PC-9 (cell line): ENCODE results near the gene TTI1. TPM values are rescaled to one million over a fixed set of nuclear protein-coding genes. Genes with fewer than 3 reads are reported as not detected.

Experiments used
- BruUV-seq: library from RNA; stranded (reverse); fragments of 400-500 nt; replicated peaks from 2 replicates; lab custom pipeline; 2021; lab: Mats Ljungman, UMichigan
- CTCF ChIA-PET: fragments of 300-600 bp; sonication (Branson Sonifier 250); formaldehyde crosslinking; loops from one replicate; lab custom pipeline; 2022; ENCODE audit warnings: antibody characterized with exemption; lab: Charles Lee
- POLR2A ChIA-PET: fragments of 300-600 bp; sonication (Branson Sonifier 250); formaldehyde crosslinking; loops from one replicate; lab custom pipeline; 2022; ENCODE audit warnings: antibody characterized with exemption; ENCODE audit not compliant: unreplicated experiment; lab: Charles Lee
- DNase-seq, 2 experiments: peaks; one replicate each; pipeline versions ENCODE4 v3.0.0 to v3.0.0-alpha.2; 2015 to 2022; ENCODE audit warnings: mixed read lengths in 1 of 2
- H2AFZ ChIP-seq: fragments of 200-600 bp; sonication (generic); 2 replicates; pipeline ENCODE4 v1.8.1; 2017; ENCODE audit warnings: antibody characterized with exemption
- H3F3A ChIP-seq: fragments of 200-600 bp; sonication (generic); 2 replicates; pipeline ENCODE4 v1.8.1; 2017; ENCODE audit warnings: antibody characterized with exemption, mild to moderate bottlenecking, low read depth; ENCODE audit not compliant: insufficient read depth
- H3K27ac ChIP-seq: fragments of 200-600 bp; sonication (generic); 2 replicates; pipeline ENCODE4 v1.6.1; 2016; ENCODE audit warnings: mixed run types
- H3K27me3 ChIP-seq: fragments of 200-600 bp; sonication (generic); 2 replicates; pipeline ENCODE4 v1.6.1; 2016; ENCODE audit warnings: low read depth, mixed run types; ENCODE audit not compliant: insufficient read depth
- H3K36me3 ChIP-seq: fragments of 200-600 bp; sonication (generic); 2 replicates; pipeline ENCODE4 v1.6.1; 2016; ENCODE audit warnings: low read depth, mixed run types
- H3K4me1 ChIP-seq: fragments of 200-600 bp; sonication (generic); replicated peaks from 2 replicates; pipeline ENCODE4 v1.6.1; 2016; ENCODE audit warnings: mixed run types; ENCODE audit not compliant: insufficient read depth
- H3K4me2 ChIP-seq: fragments of 200-600 bp; sonication (generic); 2 replicates; pipeline ENCODE4 v1.6.1; 2017; ENCODE audit warnings: mixed run types
- H3K4me3 ChIP-seq: fragments of 200-600 bp; sonication (generic); 2 replicates; pipeline ENCODE4 v1.6.1; 2016; ENCODE audit warnings: mixed run types
- H3K79me2 ChIP-seq: fragments of 200-600 bp; sonication (generic); 2 replicates; pipeline ENCODE4 v1.6.1; 2017; ENCODE audit warnings: low read depth, mixed run types
- H3K9me2 ChIP-seq: fragments of 200-600 bp; sonication (generic); 2 replicates; pipeline ENCODE4 v1.8.1; 2017; ENCODE audit warnings: mild to moderate bottlenecking; ENCODE audit not compliant: insufficient read depth
- H3K9me3 ChIP-seq: fragments of 200-600 bp; sonication (generic); 2 replicates; pipeline ENCODE4 v1.8.1; 2016; ENCODE audit warnings: low read depth; ENCODE audit not compliant: insufficient read depth
- H4K20me1 ChIP-seq: fragments of 200-600 bp; sonication (generic); 2 replicates; pipeline ENCODE4 v1.8.1; 2017; ENCODE audit not compliant: insufficient read depth
- EZH2 ChIP-seq: fragments of 200-600 bp; sonication (generic); IDR thresholded peaks from 2 replicates; pipeline ENCODE4 v1.8.0; 2017; ENCODE audit warnings: antibody characterized with exemption, low read depth
- intact Hi-C: fragments of 100-400 bp; cut with micrococcal nuclease; formaldehyde crosslinking; loops from one replicate; pipeline ENCODE4 v1.10.0; 2022; ENCODE audit not compliant: unreplicated experiment
- total RNA-seq: library from RNA; stranded (reverse); gene quantifications from 2 replicates; pipeline ENCODE4 v1.2.3, GENCODE V29; 2021
- TF ChIP-seq, protein P1 (sequence below): fragments of 200-600 bp; sonication (generic); conservative IDR thresholded peaks from 2 replicates; pipeline ENCODE4 v1.6.1; 2017; ENCODE audit warnings: mixed run types, antibody characterized with exemption, mild to moderate bottlenecking, moderate library complexity

Gene TTI1
- total RNA-seq, 1 experiment from 2014 or later, result 34.2 TPM

- CTCF ChIA-PET, result no interaction called here
- no peaks in the 10 kb centered on the region for H3K9me2 ChIP-seq
- H3K36me3 ChIP-seq, result no peaks in the 10 kb centered on the region
- no peak overlapping the region for H2AFZ ChIP-seq
- intact Hi-C loops, result no loop called here
- H3K27ac ChIP-seq, result no peak overlapping the region
- H3K4me2 ChIP-seq, result no peak overlapping the region
- POLR2A ChIA-PET, result interaction anchor here (0.6 kb wide), 1 partner anchor 30 kb away, joined by 3 read pairs; no protein-coding TSS in a partner anchor
- H3K4me3 ChIP-seq, result no peak overlapping the region
- H4K20me1 ChIP-seq, result no peaks in the 10 kb centered on the region; the same call in 1 of the 2 replicates
- H3F3A ChIP-seq, result no peaks in the 10 kb centered on the region
- no peaks in the 10 kb centered on the region for H3K4me1 ChIP-seq
- no TSS peak for BruUV-seq
- no peaks in the 10 kb centered on the region for H3K27me3 ChIP-seq
- H3K9me3 ChIP-seq, result no peaks in the 10 kb centered on the region
- DNase-seq, result no peak
- TF ChIP-seq EZH2, result no peak
- TF ChIP-seq, protein P1, sequence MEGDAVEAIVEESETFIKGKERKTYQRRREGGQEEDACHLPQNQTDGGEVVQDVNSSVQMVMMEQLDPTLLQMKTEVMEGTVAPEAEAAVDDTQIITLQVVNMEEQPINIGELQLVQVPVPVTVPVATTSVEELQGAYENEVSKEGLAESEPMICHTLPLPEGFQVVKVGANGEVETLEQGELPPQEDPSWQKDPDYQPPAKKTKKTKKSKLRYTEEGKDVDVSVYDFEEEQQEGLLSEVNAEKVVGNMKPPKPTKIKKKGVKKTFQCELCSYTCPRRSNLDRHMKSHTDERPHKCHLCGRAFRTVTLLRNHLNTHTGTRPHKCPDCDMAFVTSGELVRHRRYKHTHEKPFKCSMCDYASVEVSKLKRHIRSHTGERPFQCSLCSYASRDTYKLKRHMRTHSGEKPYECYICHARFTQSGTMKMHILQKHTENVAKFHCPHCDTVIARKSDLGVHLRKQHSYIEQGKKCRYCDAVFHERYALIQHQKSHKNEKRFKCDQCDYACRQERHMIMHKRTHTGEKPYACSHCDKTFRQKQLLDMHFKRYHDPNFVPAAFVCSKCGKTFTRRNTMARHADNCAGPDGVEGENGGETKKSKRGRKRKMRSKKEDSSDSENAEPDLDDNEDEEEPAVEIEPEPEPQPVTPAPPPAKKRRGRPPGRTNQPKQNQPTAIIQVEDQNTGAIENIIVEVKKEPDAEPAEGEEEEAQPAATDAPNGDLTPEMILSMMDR, result no peak
- no peaks in the 10 kb centered on the region for H3K79me2 ChIP-seq
Observed at GRCh38 chr20:37984018-37984785, 49.1 kb downstream of the TTI1 start.

GRCh38 chr20:37983286-37983685 is 50.0 kb downstream of the TTI1 start:
- Histone ChIP-seq H3K36me3 (no peaks in the 10 kb centered on the region), H3K4me1 (no peaks in the 10 kb centered on the region), H3K4me2 (no peak overlapping the region), H3K79me2 (no peaks in the 10 kb centered on the region), H2AFZ (no peak overlapping the region), H3K4me3 (no peak overlapping the region), H3K9me2 (no peaks in the 10 kb centered on the region), H3K27ac (no peak overlapping the region), H3K9me3 (no peaks in the 10 kb centered on the region), H3F3A (no peaks in the 10 kb centered on the region), H3K27me3 (no peaks in the 10 kb centered on the region), H4K20me1 (no peaks in the 10 kb centered on the region; the same call in 1 of the 2 replicates)
- intact Hi-C loops, result no loop called here
- DNase-seq, result no peak
- no peak for TF ChIP-seq EZH2
- TF ChIP-seq, protein P1, result no peak
- ChIA-PET CTCF (interaction anchor here (0.6 kb wide), 1 partner anchor 1118 kb away, joined by 7 read pairs; no protein-coding TSS in a partner anchor), POLR2A (interaction anchor here (0.6 kb wide), 1 partner anchor 29 kb away, joined by 3 read pairs; no protein-coding TSS in a partner anchor)
- BruUV-seq, result no TSS peak

DNA sequence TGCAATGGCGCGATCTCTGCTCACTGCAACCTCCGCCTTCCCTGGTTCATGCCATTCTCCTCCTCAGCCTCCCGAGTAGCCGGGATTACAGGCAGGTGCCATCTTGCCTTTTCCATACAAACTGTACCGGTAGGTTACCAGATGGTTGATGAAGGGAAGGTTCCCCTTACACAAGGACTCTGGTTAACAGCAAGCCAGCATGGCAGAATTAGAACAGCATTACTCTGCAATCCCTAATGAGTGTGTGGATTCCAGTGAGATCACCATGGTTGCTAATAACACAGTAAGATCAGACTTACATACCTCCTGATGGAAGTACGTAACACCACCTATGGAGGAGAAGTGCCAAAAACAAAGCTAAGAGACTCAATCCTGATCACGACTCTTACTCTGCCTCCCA is 51.7 kb downstream of the TTI1 start:
- Histone ChIP-seq H3K9me3 (no peaks in the 10 kb centered on the region), H4K20me1 (no peaks in the 10 kb centered on the region; the same call in 1 of the 2 replicates), H3K36me3 (no peaks in the 10 kb centered on the region), H3K4me1 (no peaks in the 10 kb centered on the region), H3K27me3 (no peaks in the 10 kb centered on the region), H3F3A (no peaks in the 10 kb centered on the region), H3K4me3 (no peak overlapping the region), H2AFZ (no peak overlapping the region), H3K27ac (no peak overlapping the region), H3K79me2 (no peaks in the 10 kb centered on the region), H3K9me2 (no peaks in the 10 kb centered on the region), H3K4me2 (no peak overlapping the region)
- CTCF ChIA-PET, result no interaction called here
- DNase-seq, result no peak
- TF ChIP-seq EZH2, result no peak
- POLR2A ChIA-PET, result no interaction called here
- no TSS peak for BruUV-seq
- intact Hi-C loops, result no loop called here
